ENCODE data around the gene FBXL20. TPM values are rescaled to one million over a fixed set of nuclear protein-coding genes. Genes with fewer than 3 reads are reported as not detected.

FBXL20 gene
- total RNA-seq, 1 experiment from 2014 or later = 9.7 TPM

- ChIA-PET CTCF (interaction anchor here (0.6 to 5.7 kb wide), 27 partner anchors 8 to 409 kb away, joined by 3 to 112 read pairs (median 5); partner anchors contain the start of genes ARL5C, FBXL20 and RPL19), POLR2A (no interaction called here)
- peaks cover 18% of the 10 kb centered on the region for H3K4me1 Mint-ChIP-seq
- peaks cover 12% of the 10 kb centered on the region; the same call in 1 of the 2 replicates for H3K27me3 Mint-ChIP-seq (ENCODE audit: low read depth)
- TF ChIP-seq ELF4 (CRISPR knock-in tag; IDR thresholded peaks at IDR 0.05; ENCODE audit: low read depth) = no peak
- TF ChIP-seq E2F1 (CRISPR knock-in tag; IDR thresholded peaks at IDR 0.05) = no peak
- TF ChIP-seq ATF3 (CRISPR knock-in tag; conservative IDR thresholded peaks at IDR 0.05) = no peak
- 0 out of 2 replicates have a peak, but pooled peaks have one; percentile 19 for TF ChIP-seq ETV6 (CRISPR knock-in tag; IDR thresholded peaks at IDR 0.05)
- peak; percentile 25; the same call in 1 of the 2 replicates for TF ChIP-seq MAX (CRISPR knock-in tag; IDR thresholded peaks at IDR 0.05)
- TF ChIP-seq CTCF (IDR thresholded peaks at IDR 0.05) = peak; percentile 67
- TF ChIP-seq ZNF423 (CRISPR knock-in tag; IDR thresholded peaks at IDR 0.05) = peak; percentile 83
- 0 out of 2 replicates have a peak, but pooled peaks have one; percentile 22 for TF ChIP-seq PRDM15 (CRISPR knock-in tag; IDR thresholded peaks at IDR 0.05)
- peak overlapping the region; percentile 58 for H3K4me3 Mint-ChIP-seq
- no peaks in the 10 kb centered on the region for H3K9me3 Mint-ChIP-seq
- peak; percentile 81 for ATAC-seq
- no peak overlapping the region for H3K27ac Mint-ChIP-seq
- peak; percentile 83 for DNase-seq (ENCODE audit: low spot score)
- no peaks in the 10 kb centered on the region for H3K36me3 Mint-ChIP-seq
These were observed 169.6 kb downstream of the FBXL20 start for GRCh38 chr17:39231591-39232551.

- DNase-seq (ENCODE audit: low spot score) (no peak), ATAC-seq (no peak)
- POLR2A ChIA-PET = interaction anchor here (1.1 kb wide), 1 partner anchor 25 kb away, joined by 4 read pairs; no protein-coding TSS in a partner anchor
- peak overlapping the region; percentile 58 for H3K4me3 Mint-ChIP-seq
- H3K27me3 Mint-ChIP-seq (ENCODE audit: low read depth) = peaks cover 14% of the 10 kb centered on the region; the same call in 1 of the 2 replicates
- CTCF ChIA-PET = interaction anchor here (0.6 to 5.7 kb wide), 15 partner anchors 8 to 408 kb away, joined by 3 to 112 read pairs (median 15); partner anchors contain the start of gene ARL5C
- H3K4me1 Mint-ChIP-seq = peaks cover 19% of the 10 kb centered on the region
- H3K36me3 Mint-ChIP-seq = no peaks in the 10 kb centered on the region
- TF ChIP-seq NFYB (CRISPR knock-in tag; conservative IDR thresholded peaks at IDR 0.05; ENCODE audit: low read depth) = no peak
- no peak for TF ChIP-seq NR2C2 (CRISPR knock-in tag; IDR thresholded peaks at IDR 0.05)
- TF ChIP-seq CBFB (CRISPR knock-in tag; IDR thresholded peaks at IDR 0.05; ENCODE audit: low read depth) = no peak
- TF ChIP-seq ZNF423 (CRISPR knock-in tag; IDR thresholded peaks at IDR 0.05) = no peak
- TF ChIP-seq CREM (CRISPR knock-in tag; IDR thresholded peaks at IDR 0.05) = no peak
- no peak for TF ChIP-seq NR3C1 (CRISPR knock-in tag; conservative IDR thresholded peaks at IDR 0.05; ENCODE audit: low read depth)
- no peak for TF ChIP-seq ATF6 (CRISPR knock-in tag; IDR thresholded peaks at IDR 0.05)
- TF ChIP-seq JAZF1 (CRISPR knock-in tag; IDR thresholded peaks at IDR 0.05) = no peak
- no peak for TF ChIP-seq ZNF416 (CRISPR knock-in tag; IDR thresholded peaks at IDR 0.05)
- TF ChIP-seq ESRRA (CRISPR knock-in tag; IDR thresholded peaks at IDR 0.05; ENCODE audit: borderline replicate concordance) = no peak
- TF ChIP-seq FOXJ3 (CRISPR knock-in tag; IDR thresholded peaks at IDR 0.05; ENCODE audit: borderline replicate concordance) = no peak
- no peak for TF ChIP-seq ERG (CRISPR knock-in tag; IDR thresholded peaks at IDR 0.05)
- H3K9me3 Mint-ChIP-seq = no peaks in the 10 kb centered on the region
- no peak overlapping the region for H3K27ac Mint-ChIP-seq
These were observed 170.3 kb downstream of the FBXL20 start for GRCh38 chr17:39231091-39231561.

Measured in WTC11 (cell line).